ENCODE results near the gene TRIM6.
"Not testable (repeated sequence)": the region's sequence is repeated elsewhere in the genome, so short reads cannot be mapped to it uniquely, and the experiment has no call there.

The TRIM6 gene

GRCh38 chr11:5596607-5597201 lies at the start of gene TRIM6:
TRIM6 (plus strand) TSS chr11:5596637; CDS start chr11:5596898, 261 bp downstream.
- no peak for DNase-seq (ENCODE audit: low spot score)

DNA sequence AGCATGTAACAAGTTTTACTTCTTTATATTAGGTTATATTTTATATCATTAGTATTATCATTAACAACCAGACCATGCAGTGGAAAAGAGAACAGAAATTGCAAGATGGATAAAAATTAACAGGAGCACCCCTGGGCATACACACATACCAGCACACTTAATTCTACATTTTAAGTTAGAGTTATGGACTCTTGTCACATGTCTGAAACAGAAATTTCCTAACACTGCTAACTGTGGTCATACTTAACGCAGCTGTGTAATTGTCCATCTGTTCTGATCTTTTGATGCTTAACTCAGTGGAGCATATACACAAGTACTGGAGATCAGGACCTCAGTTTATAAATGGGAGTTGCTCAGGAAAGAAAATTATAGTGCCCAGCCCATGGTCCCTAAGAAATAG lies 48.5 kb upstream of the TRIM6 start:
- DNase-seq (ENCODE audit: low spot score) = no peak

GRCh38 chr11:5548440-5548839 lies 48.0 kb upstream of the TRIM6 start, which contains the start of gene OR52H1:
OR52H1 (minus strand) TSS chr11:5548540; CDS start chr11:5545505, 3,035 bp downstream.
- DNase-seq (ENCODE audit: low spot score) = no peak

- no peak for DNase-seq (ENCODE audit: low spot score)
These were observed 45.9 kb upstream of the TRIM6 start for GRCh38 chr11:5550440-5551095.

GRCh38 chr11:5553343-5553742 lies 43.1 kb upstream of the TRIM6 start:
- DNase-seq (ENCODE audit: low spot score) = no peak

DNA sequence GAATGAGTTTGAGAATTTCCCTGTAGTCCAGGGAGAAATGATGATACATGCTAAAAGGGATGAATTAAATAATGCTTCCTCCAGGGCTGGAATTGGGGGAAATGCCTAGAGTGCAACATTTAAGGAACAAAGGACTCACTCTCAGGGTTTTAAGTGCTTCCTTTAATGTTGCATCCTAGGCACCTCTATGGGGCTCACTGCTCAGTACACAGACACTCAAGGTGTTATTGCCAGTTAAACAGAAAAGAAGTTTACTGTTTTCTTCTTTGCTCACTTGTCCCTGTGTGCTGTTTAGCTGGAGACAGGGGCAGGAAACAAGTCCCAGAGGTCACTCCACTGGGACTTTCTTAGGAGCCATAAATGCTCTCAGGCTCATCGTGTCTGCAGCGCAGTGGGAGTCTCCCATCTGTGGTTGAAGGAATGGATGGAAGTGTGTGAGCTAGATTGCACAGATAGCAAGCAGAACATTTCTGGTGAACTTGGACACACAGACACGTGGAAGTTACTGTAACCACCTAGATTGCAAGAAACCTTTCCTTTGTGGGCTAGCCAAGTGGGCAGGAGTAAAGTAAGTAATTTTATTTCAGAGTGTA lies 39.7 kb upstream of the TRIM6 start:
- DNase-seq (ENCODE audit: low spot score) = no peak

- no peak for DNase-seq (ENCODE audit: low spot score)
These were observed 38.7 kb upstream of the TRIM6 start for GRCh38 chr11:5557751-5558150.

DNA sequence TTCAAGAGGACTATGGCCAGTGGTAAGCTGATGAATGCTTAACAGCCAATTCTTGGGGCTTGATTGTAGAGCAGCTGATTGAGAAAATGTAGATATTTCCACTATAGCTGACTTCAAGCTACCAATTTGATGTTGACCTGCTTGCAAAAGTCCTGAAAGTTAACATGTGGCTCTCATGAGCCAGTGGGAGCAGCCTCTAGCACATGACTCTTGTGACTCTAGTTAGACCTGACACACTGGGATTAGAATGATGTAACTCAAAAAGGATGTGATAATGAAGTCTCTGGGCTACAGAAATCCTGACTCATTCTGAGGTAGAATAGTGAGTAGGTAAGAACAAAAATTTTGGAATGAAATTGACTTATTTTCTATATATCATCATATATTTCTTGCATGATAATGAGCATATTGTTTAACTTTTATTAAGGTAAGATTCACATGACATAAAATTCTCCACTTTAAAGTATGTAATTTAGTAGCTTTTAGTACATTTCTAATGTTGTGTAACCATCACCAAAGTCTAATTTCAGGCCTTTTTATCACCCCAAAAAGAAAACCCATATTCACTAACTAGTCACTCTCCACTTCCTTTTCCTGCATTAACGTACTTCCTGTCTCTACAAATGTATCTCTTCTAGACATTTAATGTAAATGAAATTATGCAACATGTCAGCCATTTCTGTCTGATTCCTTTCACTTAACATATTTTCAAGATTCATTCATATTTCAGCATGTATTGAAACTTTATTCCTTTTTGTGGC lies 32.0 kb upstream of the TRIM6 start:
- no peak for DNase-seq (ENCODE audit: low spot score)

- DNase-seq (ENCODE audit: low spot score) = no peak
These were observed 21.8 kb upstream of the TRIM6 start for GRCh38 chr11:5574654-5575053.

- DNase-seq (ENCODE audit: low spot score) = no peak
These were observed 21.3 kb upstream of the TRIM6 start for GRCh38 chr11:5575152-5575551.

GRCh38 chr11:5577101-5577500 lies 19.3 kb upstream of the TRIM6 start:
- no peak for DNase-seq (ENCODE audit: low spot score)

GRCh38 chr11:5580577-5580976 lies 15.9 kb upstream of the TRIM6 start, which contains the start of gene OR52B6:
OR52B6 (plus strand) TSS chr11:5580877; CDS start chr11:5580877, 0 bp downstream.
- DNase-seq (ENCODE audit: low spot score) = no peak

GRCh38 chr11:5581014-5581413 lies 15.4 kb upstream of the TRIM6 start:
- DNase-seq (ENCODE audit: low spot score) = no peak

- not testable (repeated sequence) for DNase-seq (ENCODE audit: low spot score)
These were observed 12.0 kb upstream of the TRIM6 start for GRCh38 chr11:5584458-5584857.

GRCh38 chr11:5589906-5590305 lies 6.5 kb upstream of the TRIM6 start:
- not testable (repeated sequence) for DNase-seq (ENCODE audit: low spot score)

- no peak for DNase-seq (ENCODE audit: low spot score)
These were observed 4.8 kb upstream of the TRIM6 start for GRCh38 chr11:5591613-5592012.

DNA sequence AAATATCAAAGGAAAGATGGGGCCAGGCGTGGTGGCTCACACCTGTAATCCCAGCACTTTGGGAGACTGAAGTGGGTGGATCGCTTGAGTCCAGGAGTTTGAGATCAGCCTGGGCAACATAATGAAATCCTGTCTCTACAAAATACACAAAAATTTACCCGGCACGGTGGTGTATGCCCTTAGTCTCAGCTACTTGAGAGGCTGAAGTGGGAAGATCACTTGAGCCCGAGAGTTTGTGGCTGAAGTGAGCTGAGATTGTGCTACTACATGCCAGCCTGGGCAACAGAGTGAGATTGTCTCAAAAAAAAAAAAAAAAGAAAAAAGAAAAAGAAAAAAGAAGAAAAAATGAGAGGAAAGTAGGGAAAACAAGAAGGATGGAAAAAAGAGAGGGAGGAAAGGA lies 3.8 kb upstream of the TRIM6 start:
- no peak for DNase-seq (ENCODE audit: low spot score)

- DNase-seq (ENCODE audit: low spot score) = no peak
These were observed 3.3 kb upstream of the TRIM6 start for GRCh38 chr11:5593146-5593545.

GRCh38 chr11:5597953-5598352 lies 1.5 kb downstream of the TRIM6 start:
- no peak for DNase-seq (ENCODE audit: low spot score)

DNA sequence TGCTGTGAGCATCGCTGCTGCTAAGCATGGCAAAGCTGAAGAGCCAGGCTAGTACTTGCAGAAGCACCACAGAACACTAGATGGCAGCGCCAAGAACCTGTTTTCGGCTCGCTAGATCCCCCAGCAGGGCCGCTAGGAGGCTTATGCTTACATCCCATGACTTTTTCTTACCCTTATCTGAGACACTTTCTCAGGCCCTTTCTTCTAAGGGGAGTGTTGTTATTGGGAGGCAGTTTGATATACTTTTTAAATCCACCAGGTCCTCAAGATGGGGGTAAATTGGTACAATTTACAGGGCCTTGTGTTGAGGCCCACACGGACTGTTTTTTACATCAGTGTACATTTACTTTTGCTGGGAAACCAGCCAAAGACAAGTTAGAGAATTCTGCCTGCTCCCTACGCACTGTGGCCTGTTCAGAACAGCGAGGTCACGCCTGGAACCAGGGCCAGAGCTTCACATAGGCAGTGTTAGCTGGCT lies 4.0 kb downstream of the TRIM6 start:
- no peak for DNase-seq (ENCODE audit: low spot score)

DNA sequence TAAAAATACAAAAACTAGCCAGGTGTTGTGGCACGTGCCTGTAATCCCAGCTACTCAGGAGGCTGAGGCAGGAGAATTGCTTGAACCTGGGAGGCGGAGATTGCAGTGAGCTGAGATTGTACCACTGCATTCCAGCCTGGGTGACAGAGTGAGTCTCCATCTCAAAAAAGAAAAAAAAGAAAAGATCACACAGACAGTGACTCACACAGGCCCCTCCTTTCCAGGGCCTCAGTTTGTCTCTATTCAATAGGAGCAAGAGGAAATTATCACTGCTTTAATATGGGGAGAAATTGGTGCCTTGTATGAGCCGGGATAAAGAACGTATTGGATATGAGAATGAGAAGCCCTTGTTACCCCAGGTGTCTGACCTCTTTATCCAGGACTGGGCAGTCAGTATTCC lies 6.4 kb downstream of the TRIM6 start:
- DNase-seq (ENCODE audit: low spot score) = not testable (repeated sequence)

DNA sequence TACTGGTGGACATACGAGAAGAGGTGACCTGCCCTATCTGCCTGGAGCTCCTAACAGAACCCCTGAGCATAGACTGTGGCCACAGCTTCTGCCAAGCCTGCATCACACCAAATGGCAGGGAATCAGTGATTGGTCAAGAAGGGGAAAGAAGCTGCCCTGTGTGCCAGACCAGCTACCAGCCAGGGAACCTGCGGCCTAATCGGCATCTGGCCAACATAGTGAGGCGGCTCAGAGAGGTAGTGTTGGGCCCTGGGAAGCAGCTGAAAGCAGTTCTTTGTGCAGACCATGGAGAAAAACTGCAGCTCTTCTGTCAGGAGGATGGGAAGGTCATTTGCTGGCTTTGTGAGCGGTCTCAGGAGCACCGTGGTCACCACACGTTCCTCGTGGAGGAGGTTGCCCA lies 6.9 kb downstream of the TRIM6 start:
- no peak for DNase-seq (ENCODE audit: low spot score)

DNA sequence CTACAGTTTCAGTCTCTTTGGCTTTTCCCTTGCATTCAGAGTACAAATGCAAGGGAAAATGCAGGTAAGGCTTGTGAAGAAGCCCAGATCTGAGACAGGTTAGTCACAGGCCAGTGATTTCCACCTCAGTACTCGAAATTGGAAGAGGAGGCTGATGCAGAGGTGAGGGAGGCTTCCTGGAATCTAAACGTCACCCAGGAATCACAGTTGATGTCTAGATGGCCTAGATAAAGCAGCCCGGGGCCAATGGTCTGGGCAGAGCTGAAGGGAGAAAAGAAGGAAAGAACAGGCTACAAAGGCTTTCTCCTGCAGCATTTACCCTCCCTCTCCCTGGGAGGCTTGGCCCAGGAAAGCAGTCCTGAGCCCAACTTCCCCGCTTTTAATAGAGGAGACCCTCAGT lies 8.5 kb downstream of the TRIM6 start:
- no peak for DNase-seq (ENCODE audit: low spot score)
